ENCODE data around the gene ZNF93.
A peak's percentile ranks its signal among the peaks of the same experiment; 100 is the strongest.

- TF ChIP-seq, protein P1, sequence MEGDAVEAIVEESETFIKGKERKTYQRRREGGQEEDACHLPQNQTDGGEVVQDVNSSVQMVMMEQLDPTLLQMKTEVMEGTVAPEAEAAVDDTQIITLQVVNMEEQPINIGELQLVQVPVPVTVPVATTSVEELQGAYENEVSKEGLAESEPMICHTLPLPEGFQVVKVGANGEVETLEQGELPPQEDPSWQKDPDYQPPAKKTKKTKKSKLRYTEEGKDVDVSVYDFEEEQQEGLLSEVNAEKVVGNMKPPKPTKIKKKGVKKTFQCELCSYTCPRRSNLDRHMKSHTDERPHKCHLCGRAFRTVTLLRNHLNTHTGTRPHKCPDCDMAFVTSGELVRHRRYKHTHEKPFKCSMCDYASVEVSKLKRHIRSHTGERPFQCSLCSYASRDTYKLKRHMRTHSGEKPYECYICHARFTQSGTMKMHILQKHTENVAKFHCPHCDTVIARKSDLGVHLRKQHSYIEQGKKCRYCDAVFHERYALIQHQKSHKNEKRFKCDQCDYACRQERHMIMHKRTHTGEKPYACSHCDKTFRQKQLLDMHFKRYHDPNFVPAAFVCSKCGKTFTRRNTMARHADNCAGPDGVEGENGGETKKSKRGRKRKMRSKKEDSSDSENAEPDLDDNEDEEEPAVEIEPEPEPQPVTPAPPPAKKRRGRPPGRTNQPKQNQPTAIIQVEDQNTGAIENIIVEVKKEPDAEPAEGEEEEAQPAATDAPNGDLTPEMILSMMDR (conservative IDR thresholded peaks at IDR 0.05; ENCODE audit: low read depth, low read length), result no peak
- TF ChIP-seq RAD21 (IDR thresholded peaks at IDR 0.05; ENCODE audit: low read length) (no peak), USF2 (IDR thresholded peaks at IDR 0.05; ENCODE audit: low read depth, low read length) (peak; percentile 72), MAZ (IDR thresholded peaks at IDR 0.05; ENCODE audit: borderline replicate concordance, low read depth, low read length) (peak; percentile 53; the same call in 1 of the 2 replicates), BHLHE40 (IDR thresholded peaks at IDR 0.05; ENCODE audit: low read depth, low read length) (no peak), POLR2A (IDR thresholded peaks at IDR 0.05; ENCODE audit: low read depth, low read length) (peak; percentile 79)
- TF ChIP-seq, protein P2, sequence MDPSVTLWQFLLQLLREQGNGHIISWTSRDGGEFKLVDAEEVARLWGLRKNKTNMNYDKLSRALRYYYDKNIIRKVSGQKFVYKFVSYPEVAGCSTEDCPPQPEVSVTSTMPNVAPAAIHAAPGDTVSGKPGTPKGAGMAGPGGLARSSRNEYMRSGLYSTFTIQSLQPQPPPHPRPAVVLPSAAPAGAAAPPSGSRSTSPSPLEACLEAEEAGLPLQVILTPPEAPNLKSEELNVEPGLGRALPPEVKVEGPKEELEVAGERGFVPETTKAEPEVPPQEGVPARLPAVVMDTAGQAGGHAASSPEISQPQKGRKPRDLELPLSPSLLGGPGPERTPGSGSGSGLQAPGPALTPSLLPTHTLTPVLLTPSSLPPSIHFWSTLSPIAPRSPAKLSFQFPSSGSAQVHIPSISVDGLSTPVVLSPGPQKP (IDR thresholded peaks at IDR 0.05; ENCODE audit: borderline replicate concordance, low read depth, low read length), result no peak
These were observed 34.8 kb upstream of the ZNF93 start, which contains the start of gene ZNF253 for GRCh38 chr19:19865750-19866610.
